HL-60 (cell line): Measurements from ENCODE around the gene KDM6A.

Experiments used
- DNase-seq, 2 experiments: peaks; one replicate each; pipeline ENCODE4 v3.0.0-alpha.2; 2010 to 2020; ENCODE audit warnings: low read depth in 1 of 2, low spot score in 1 of 2
- H3K27ac ChIP-seq: fragments of 250-450 bp; sonication (Bioruptor Pico); replicated peaks from 2 replicates; pipeline ENCODE4 v1.5.1; 2020; ENCODE audit warnings: mild to moderate bottlenecking, moderate library complexity
- H3K27me3 ChIP-seq: fragments of 250-450 bp; sonication (Bioruptor Pico); 2 replicates; pipeline ENCODE4 v1.5.1; 2021; ENCODE audit warnings: mild to moderate bottlenecking, moderate library complexity; ENCODE audit not compliant: insufficient read depth, poor library complexity, severe bottlenecking
- H3K4me3 ChIP-seq: replicated peaks from 2 replicates; pipeline ENCODE4 v1.5.1; 2011; ENCODE audit warnings: mild to moderate bottlenecking, control low read depth, low read length; ENCODE audit not compliant: insufficient read depth
- GABPA ChIP-seq: IDR thresholded peaks from 2 replicates; pipeline ENCODE4 v1.6.1; 2012; ENCODE audit warnings: low read depth
- POLR2AphosphoS5 ChIP-seq: IDR thresholded peaks from 2 replicates; pipeline ENCODE4 v1.6.1; 2012; ENCODE audit warnings: low read depth
- SPI1 ChIP-seq: IDR thresholded peaks from 2 replicates; pipeline ENCODE4 v1.6.1; 2012; ENCODE audit warnings: low read depth, mild to moderate bottlenecking, borderline replicate concordance
- TF ChIP-seq, protein P1 (sequence below): IDR thresholded peaks from 2 replicates; pipeline ENCODE4 v1.6.1; 2012; ENCODE audit warnings: low read depth; ENCODE audit not compliant: insufficient replicate concordance
- TF ChIP-seq, protein P2 (sequence below): IDR thresholded peaks from one replicate; pipeline ENCODE4 v1.5.1; 2011; ENCODE audit warnings: low read length, control low read depth, inconsistent platforms; ENCODE audit not compliant: insufficient read depth

The KDM6A gene

DNA sequence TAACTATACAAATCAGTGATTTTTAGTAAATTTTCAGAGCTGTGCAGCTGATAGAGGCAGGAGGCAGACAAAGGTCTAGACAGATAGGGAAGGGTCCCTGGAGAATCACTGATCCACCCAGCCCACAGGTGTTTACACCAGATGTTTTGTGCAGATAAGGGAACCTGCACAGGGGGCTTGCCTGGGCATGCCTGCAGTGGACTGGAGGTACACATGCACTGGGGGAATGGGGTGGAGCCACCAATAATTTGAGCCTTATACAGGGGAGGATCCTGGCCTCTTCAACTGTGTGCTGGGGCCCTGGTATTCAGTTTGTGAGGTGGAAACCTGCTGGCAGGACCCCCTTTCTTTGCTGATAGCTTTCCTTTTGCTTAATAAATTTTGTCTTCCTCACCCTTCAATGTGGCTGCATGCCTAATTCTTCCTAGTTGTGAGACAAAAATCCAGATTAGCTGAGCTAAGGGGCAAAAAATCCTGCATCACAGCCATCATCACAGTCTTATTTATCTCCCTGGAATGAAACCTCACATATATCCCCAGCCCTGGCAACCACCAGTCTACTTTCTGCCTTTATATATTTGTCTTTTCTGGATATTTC lies 102.8 kb downstream of the KDM6A start:
- no peak for DNase-seq
- Histone ChIP-seq H3K27ac (no peak overlapping the region), H3K4me3 (no peak overlapping the region), H3K27me3 (no peaks in the 10 kb centered on the region)
- TF ChIP-seq, protein P1, sequence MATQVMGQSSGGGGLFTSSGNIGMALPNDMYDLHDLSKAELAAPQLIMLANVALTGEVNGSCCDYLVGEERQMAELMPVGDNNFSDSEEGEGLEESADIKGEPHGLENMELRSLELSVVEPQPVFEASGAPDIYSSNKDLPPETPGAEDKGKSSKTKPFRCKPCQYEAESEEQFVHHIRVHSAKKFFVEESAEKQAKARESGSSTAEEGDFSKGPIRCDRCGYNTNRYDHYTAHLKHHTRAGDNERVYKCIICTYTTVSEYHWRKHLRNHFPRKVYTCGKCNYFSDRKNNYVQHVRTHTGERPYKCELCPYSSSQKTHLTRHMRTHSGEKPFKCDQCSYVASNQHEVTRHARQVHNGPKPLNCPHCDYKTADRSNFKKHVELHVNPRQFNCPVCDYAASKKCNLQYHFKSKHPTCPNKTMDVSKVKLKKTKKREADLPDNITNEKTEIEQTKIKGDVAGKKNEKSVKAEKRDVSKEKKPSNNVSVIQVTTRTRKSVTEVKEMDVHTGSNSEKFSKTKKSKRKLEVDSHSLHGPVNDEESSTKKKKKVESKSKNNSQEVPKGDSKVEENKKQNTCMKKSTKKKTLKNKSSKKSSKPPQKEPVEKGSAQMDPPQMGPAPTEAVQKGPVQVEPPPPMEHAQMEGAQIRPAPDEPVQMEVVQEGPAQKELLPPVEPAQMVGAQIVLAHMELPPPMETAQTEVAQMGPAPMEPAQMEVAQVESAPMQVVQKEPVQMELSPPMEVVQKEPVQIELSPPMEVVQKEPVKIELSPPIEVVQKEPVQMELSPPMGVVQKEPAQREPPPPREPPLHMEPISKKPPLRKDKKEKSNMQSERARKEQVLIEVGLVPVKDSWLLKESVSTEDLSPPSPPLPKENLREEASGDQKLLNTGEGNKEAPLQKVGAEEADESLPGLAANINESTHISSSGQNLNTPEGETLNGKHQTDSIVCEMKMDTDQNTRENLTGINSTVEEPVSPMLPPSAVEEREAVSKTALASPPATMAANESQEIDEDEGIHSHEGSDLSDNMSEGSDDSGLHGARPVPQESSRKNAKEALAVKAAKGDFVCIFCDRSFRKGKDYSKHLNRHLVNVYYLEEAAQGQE, result no peak
- no peak for TF ChIP-seq GABPA
- no peak for TF ChIP-seq POLR2AphosphoS5
- TF ChIP-seq, protein P2, sequence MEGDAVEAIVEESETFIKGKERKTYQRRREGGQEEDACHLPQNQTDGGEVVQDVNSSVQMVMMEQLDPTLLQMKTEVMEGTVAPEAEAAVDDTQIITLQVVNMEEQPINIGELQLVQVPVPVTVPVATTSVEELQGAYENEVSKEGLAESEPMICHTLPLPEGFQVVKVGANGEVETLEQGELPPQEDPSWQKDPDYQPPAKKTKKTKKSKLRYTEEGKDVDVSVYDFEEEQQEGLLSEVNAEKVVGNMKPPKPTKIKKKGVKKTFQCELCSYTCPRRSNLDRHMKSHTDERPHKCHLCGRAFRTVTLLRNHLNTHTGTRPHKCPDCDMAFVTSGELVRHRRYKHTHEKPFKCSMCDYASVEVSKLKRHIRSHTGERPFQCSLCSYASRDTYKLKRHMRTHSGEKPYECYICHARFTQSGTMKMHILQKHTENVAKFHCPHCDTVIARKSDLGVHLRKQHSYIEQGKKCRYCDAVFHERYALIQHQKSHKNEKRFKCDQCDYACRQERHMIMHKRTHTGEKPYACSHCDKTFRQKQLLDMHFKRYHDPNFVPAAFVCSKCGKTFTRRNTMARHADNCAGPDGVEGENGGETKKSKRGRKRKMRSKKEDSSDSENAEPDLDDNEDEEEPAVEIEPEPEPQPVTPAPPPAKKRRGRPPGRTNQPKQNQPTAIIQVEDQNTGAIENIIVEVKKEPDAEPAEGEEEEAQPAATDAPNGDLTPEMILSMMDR, result no peak
- no peak for TF ChIP-seq SPI1

DNA sequence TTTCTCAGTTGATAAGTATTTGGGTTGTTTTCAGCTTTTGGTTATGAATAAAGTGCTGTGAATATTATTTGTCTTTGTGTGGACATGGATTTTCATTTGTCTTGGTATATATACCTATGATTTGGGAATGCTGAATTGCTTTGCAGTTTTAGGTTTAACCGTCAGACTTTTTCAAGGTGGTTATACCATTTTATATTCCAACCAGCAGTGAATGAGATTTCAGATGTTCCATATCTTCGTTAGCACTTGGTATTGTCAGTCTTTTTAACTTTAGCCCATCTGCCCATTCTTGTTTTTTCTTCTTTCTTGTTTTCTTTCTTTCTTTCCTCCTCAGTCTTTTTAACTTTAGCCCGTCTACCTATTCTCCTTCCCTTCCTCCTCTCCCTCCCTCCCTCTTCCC lies 106.0 kb downstream of the KDM6A start:
- Histone ChIP-seq H3K27ac (no peak overlapping the region), H3K4me3 (no peak overlapping the region)
- TF ChIP-seq, protein P1, result no peak
- TF ChIP-seq SPI1 (no peak), POLR2AphosphoS5 (no peak), GABPA (no peak)
- TF ChIP-seq, protein P2, result no peak

DNA sequence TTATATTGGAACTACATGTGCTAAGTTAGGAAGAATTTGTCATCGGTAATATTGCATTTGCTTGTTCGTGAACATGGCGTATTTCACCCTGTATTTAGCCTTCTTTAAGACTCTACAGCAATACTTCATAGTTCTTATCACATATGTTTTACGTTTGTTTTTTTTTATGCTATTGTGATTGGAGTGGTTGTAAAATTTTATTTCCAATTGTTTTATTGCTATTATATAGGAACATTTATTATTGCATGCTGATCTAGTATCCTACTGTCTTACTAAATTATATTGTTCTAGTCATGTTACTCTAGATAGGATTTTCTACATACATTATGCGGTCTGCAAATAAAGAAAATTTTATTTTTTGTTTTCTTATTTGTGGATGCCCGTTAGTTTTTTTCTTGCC lies 107.4 kb downstream of the KDM6A start:
- DNase-seq, result no peak
- Histone ChIP-seq H3K4me3 (no peak overlapping the region), H3K27me3 (no peaks in the 10 kb centered on the region), H3K27ac (no peak overlapping the region)
- no peak for TF ChIP-seq POLR2AphosphoS5
- TF ChIP-seq, protein P2, result no peak
- no peak for TF ChIP-seq GABPA
- TF ChIP-seq, protein P1, result no peak
- TF ChIP-seq SPI1, result no peak

More for the DNA sequence above, 106.0 kb downstream of the KDM6A start:
- H3K27me3 ChIP-seq, result no peaks in the 10 kb centered on the region
- no peak for DNase-seq
